Ramos (cell line): ENCODE measurements around the gene DOK1.

Experiments
- in situ Hi-C: fragments of 300-500 bp; cut with MboI; formaldehyde crosslinking; loops from one replicate; pipeline ENCODE4 v1.14.3; 2022; ENCODE audit warnings: low sequenced_read_pairs; ENCODE audit not compliant: unreplicated experiment

DOK1 gene

DNA sequence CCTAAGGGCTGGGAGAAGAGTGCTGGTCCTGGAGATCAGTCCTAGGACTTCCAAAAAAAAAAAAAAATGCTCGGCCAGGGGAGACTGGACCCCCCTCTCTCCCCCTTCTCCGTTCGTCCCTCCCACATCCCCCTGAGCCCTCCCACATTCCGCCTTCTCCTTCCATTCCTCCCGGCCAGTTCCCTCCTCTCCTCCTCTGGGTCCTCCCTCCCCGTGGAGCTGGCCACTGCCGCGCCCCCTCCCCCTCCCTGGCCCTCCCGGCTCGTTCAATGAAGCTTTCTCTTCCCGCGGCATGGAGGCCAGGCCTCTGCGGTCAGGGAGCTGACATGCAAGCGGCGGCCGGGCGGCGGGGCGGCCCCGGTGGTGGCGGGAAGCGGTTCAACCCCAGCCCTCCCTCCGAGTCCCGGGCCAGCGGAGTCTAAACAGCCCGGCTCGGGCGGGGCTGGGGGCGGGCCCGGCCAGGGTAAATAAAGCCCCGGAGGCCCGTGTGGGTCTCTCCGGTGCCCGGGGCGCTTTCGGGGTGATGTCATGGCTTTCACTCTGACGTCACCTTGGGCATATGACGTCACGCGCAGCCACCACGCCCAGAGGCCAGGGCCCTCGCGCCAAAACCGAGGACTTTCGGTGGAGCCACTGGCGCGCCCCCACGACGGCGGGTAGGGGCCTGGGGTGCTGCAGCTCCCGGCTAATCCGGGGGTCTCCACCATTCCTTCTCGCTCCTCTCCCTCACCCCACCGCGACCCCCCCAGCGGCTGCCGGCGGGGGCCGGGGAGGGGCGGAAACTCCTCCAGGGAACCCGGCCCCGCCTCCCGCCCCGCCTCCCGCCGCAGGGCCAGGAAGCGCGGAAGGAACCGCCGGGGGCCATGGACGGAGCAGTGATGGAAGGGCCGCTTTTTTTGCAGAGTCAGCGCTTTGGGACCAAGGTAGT is at the start of gene DOK1, which contains the start of gene LOXL3:
Gene DOK1, plus strand, starts transcription at position 829 of the 928 bp plus-strand sequence. Its CDS starts 35 bp downstream, at position 864.
Gene LOXL3, minus strand, starts transcription at position 51 of the 928 bp plus-strand sequence. CDS start 1,308 bp downstream, outside the sequence.
- in situ Hi-C loops, result no loop called here

DNA sequence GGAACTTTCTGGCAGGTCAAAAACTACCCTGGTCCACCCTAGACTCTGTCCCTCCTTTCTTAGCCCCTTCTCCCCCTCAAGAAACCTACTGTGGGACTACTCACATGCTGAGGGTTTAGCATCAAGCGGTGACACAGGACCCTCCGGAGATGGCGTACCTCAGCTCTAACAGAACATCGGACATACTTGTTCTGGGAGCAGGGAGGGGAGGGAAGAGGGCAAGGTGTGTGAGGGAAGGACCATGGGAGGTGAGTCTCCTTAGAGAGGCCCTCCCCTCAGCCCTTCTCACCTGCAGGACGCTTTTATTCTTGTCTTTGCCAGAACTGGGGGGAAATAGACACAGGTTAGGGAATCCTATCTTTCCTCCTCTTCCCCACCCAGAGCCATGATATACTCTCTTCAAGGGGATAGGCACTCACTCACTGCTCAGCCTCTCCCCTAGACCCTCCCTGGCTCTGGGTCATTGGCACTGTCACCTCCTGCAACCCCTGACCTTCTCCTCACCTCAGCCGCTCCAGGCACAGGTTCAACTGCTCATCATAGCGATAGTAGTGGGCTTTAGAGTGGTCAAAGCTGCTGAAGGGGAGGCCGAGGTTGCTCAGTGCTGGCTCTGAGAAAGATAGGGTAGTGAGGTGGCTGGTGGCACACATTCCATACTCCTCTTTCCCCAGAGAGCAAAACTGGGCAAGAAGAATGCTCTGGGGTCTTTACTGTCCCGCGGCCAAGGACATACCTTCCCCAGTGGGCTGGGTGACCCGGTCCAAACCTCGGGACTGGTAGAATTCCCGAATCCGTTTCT is 48.9 kb upstream of the DOK1 start:
- in situ Hi-C loops, result no loop called here

DNA sequence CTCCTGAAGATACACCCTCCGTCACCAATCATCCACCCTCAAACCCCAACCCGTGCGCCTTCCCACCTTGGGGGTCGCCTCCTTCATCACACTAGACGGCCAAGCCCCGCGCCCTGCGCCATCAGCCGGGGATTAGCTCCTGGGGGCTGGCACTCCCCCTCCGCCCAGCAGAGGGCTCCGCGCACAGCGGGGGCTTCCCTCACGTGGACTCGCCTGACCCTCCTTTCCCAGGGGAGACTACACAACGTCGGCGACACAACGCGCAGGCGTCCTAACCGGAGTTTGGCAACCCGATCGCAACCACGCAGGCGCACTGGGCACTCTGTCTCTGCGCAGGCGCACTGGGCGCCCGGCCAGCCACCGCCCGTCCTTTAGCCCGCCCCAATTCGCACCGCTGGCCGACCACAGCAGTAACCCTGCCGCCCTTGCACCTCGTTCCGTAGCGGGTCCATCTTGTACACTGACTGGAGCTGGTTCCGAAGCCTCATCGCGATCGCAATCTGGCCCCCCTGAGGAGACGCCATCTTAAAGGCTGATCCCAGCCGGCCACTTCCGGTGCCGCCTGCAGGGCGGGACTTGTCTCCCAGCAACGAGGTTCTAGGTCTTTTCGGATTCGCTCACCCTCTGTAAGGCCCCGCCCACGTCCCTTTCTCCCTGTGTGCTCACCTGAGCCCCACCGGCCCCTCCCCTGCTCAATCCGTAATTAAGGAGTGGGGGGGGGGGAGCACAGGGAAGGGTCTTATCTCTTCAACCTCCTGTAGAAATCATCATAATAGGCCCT is 47.2 kb upstream of the DOK1 start, which contains the start of gene PCGF1:
Gene PCGF1, minus strand, starts transcription at position 551 of the 781 bp plus-strand sequence. Its CDS starts 27 bp downstream, at position 524.
- in situ Hi-C loops, result no loop called here

DNA sequence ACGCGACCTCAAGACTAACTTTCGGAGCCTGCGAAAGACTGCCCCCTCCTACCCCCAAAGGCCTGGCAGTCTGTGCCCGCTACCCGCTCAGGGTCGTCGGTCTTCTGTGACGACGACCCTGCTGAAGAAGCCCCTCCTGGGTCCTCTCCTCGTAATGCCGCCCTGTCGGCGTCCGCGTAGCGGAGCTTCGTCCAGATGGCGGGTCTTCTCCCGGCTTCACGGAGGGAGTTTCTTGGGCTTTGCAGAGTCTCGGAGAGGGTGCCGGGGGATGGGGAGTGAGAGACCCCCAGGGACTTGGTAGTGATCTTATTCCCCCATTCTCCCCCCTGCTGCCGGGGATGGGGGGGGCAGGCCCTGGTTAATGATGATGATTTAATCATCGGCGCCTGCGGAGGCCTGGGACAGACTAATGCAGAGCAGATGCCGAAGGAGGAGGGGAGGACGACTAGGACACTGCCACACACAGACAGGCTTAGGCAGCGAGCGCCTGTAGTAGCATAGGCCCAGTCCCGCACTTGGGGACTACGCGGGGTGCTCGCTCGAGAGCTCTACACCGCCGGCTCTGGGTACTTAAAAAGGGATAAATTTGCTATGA is 46.5 kb upstream of the DOK1 start:
- in situ Hi-C loops, result no loop called here

- in situ Hi-C loops, result no loop called here
These were observed 44.2 kb upstream of the DOK1 start for GRCh38 chr2:74510272-74510671.

DNA sequence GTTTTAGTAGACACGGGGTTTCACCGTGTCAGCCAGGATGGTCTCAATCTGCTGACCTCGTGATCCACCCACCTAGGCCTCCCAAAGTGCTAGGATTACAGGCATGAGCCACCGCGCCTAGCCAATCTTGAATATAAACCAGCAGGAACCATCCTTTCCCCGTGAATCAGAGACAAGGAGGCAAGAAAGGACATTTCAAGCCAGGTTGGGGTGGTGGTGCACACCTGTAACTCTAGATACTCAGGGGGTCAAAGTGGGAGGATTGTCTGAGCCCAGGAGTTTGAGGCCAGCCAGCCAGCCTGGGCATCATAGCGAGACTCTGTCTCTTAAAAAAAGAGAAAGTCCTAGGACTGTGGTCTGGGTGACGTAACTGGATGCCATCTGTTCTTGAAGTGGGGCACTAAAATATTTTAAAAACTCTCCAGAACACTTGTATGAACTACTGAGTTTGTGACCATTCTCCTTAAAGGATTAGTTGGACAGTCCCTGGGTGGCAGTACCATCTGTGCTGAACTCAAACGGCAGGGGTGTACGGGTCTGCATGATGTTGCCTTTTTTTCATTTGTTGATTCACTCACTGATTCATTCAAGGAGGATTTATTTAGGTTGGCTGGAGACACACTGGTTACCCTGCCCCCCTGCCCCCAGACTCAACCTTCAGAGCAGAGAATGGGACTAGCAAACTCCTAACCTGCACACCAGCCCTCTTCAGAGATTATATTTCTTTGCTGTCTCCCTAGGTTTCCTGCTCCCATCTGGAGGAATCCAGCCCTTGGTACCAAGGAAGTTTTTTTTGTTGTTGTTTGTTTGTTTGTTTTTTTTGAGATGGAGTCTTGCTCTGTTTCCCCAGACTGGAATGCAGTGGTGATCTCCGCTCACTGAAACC is 43.2 kb upstream of the DOK1 start:
- in situ Hi-C loops, result no loop called here

- in situ Hi-C loops, result no loop called here
These were observed 41.5 kb upstream of the DOK1 start for GRCh38 chr2:74512744-74513604.

DNA sequence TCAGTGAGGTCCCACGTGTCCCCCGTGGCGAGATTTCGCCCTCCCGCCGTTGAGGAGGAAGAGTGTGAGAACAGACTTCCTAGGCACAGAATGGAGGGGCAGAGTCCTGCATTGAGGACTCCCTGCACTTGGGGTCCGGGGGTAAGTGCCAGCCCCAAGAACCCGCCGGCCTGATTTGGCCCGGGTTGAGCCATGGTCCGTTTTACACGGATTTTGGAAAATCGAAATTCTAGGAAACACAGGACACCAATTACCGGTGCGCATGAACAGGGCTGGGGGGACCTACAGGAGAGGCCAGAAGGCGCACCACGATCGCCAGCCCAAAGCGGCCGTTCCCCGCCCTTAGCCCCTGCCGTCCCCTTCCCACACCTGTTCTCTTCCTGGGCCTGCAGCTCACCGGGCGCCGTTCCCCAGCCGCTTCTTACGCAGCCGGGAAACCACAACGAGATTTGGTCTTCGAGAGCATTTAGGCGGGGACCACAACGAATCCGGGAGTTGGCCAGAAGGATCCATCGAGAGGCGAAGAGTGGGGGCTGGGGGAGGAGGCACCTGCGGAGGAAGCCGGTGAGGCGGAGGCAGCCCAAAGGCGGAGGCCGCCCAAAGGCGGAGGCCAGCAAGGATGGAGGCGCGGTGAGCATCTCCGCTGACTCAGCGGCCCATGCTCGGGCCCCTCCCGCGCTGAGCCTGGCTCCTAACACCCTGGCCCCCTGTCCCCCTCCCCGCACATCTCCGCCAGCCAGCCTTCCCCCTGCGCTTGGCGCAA is 40.7 kb upstream of the DOK1 start:
- in situ Hi-C loops, result no loop called here

- in situ Hi-C loops, result no loop called here
These were observed 39.9 kb upstream of the DOK1 start, which contains the start of gene TLX2 for GRCh38 chr2:74514368-74515270. Gene TLX2, plus strand, starts transcription at chr2:74514450. Its CDS starts 357 bp downstream, at chr2:74514807.

GRCh38 chr2:74515271-74515980 is 39.1 kb upstream of the DOK1 start:
- in situ Hi-C loops, result no loop called here

GRCh38 chr2:74515981-74516633 is 38.4 kb upstream of the DOK1 start:
- in situ Hi-C loops, result no loop called here

GRCh38 chr2:74516650-74517049 is 37.9 kb upstream of the DOK1 start:
- in situ Hi-C loops, result no loop called here

DNA sequence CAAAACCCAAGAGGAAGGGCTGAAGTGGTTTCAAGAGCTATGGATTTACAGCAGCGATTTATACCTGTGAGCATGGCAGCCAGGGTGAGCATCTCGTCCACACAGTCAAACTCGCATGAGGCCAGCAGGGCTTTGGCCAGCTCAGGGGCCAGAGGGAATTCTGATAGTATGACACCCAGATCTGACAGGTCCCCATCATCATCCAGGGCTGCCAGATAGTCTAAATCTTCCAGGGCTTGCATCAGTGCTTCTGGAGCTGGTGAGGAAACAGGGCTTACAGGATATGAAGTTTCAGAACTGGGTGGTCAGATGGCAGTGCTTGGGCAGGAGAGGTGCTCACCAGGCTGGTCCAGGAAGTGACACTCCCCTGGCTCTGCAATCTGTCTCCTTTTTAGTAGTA is 32.0 kb upstream of the DOK1 start:
- in situ Hi-C loops, result no loop called here

DNA sequence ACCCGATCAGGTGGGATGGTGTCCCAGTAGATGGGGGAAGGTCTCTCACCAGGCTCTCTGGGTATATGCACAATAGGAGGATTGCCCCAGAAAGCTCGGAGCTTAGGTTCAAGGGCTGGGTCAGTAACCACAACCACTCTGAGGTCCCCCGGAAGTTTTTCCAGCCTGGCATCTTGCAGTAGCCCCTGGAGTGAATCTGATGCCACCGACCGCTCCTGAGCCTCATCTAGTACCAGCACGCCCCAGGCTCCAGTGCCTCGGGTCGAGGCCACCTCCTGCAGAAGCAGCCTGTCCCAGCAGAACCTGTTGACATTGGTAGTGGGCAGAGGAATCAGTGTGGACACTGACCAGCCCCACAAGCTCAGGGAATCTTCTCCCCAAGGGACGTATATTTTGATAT is 30.5 kb upstream of the DOK1 start:
- in situ Hi-C loops, result no loop called here
